Measurements from ENCODE around the gene NFKBIB.

Gene NFKBIB

DNA sequence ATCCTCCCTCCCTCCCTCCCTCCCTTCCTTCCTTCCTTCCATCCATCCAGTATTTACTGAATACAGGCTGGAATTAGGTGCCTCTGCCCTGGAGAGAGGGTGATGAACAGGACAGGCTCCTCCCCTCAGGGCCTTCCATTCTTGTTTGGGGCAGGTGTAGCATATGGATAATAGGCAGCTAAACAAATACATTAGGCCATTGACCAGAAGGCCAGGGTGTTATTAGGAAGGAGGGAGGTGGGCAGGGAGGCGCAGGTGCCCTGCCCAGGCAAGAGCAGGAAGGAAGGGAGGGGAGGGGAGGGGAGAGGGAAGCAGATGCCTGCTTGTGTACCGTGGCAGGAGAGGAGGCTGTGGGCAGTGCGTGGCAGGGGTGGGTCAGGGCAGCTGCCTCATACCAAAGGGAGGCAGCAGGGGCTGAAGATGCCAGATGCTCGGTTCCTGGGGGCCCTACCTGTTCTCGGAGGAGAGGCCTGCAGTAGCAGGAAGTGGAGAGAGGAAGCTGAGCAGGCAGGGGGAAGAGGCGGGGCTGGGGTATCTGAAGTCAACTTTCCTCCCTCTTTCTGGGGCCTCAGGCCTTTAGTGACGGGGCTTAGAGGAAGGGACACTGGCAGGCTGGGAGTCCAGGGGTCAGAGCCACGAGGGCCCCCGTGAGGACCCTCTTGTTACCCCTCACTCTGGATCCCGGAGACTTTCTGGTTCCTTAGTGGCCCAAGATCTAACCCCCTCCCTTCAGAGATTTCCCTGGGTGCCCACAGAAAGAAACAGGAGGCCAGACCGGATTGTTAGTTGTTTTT is 21.8 kb upstream of the NFKBIB start, which contains the start of gene RINL:
RINL (minus strand) TSS at position 495 of the 794 bp plus-strand sequence. CDS start 1,533 bp downstream, outside the sequence.
- DNase-seq = peak; percentile 48

DNA sequence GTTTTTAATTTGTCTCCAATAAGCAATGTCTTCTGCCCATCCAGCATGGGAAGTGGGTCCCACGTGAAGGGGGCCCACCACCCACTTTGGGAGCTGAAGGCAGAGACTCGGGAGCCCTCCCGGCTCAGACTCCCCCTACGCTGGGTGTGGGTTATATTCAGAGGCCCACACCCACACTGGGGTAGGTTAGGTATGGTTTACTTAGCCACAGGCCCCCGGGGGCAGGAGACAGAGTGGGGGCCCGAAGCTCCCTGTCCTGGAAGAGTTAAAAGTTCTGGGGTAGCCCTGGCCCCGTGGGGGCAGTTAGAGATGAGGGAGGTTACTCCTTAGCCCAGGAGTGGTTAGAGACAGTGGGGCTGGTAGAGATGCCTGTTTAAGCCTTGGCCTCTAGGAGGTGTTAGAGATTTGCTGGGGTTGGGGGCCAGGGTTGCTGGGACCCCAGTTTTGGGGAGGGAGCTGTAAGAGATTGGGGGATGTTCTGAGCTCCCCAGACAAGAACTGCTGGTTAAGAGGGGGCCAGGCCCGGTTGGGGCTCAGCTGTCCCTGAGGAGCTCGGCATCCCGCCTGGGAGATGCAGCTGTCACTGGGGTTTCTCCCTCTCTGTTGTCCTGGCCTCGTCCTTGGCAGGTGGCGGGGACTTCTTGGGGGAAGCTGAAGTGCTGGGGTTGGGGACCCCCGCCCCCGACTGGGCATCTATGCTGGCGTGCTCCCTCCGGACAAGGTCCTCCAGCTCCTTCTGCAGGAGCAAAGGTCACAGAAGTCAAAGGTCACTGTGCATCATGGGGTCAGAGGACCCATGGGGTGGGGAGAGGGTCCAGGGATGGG is 21.0 kb upstream of the NFKBIB start:
- peak; percentile 40 for DNase-seq

DNA sequence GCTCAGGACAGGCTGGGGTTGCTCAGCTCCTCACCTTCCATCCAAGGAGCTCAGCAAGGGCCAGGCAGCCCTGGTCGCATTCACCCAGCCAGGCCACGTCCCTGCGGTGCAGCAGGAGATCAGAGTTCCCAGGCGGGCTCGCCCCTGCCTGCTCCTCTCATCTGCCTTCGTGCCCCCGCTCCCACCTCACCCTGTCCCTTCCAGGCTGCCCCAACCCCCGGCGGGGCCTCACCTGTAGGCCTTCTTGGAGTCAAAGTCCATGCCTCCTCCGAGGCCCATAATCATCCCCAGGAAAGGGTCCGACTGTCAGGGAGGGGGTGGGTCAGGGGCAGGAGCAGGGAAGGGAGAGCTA is 20.4 kb upstream of the NFKBIB start:
- DNase-seq = peak; percentile 34

DNA sequence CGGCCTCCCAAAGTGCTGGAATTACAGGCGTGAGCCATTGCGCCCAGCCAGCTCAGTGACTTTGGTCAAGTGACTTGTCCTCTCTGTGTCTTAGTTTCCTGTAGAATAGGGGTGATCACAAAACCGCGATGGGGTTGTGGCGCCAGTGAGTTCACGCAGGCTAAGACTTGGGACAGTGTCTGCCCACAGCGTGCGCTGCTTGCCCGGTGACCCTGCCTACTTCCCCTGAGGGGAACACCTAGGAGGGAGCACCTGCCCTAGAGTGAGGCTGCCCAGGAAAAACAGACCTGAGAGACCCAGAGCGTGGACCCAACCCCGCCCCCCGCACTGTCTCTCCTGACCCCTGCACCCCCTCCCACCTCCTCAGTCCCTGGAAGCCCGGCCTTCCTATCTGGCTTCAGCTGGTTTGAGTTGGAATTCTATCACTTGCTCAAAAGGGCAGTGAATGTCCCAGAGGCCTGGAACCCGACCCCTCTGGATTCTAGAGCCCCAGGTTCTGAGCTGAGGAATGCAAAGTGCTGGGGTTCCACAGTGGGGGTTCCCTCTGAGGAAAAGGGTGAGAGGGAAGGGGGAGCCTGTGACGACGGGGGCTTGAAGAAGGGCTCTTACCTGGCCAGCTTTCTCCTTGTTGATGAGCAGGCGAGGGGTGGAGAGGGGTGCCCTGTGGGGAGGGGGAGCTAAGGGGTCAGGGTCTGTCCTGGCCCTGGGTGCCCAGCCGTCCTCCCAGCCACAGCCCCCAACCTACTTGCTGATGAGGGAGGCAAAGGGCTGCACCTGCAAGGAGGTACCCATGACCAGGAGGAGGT is 19.5 kb upstream of the NFKBIB start:
- no peak for DNase-seq

DNA sequence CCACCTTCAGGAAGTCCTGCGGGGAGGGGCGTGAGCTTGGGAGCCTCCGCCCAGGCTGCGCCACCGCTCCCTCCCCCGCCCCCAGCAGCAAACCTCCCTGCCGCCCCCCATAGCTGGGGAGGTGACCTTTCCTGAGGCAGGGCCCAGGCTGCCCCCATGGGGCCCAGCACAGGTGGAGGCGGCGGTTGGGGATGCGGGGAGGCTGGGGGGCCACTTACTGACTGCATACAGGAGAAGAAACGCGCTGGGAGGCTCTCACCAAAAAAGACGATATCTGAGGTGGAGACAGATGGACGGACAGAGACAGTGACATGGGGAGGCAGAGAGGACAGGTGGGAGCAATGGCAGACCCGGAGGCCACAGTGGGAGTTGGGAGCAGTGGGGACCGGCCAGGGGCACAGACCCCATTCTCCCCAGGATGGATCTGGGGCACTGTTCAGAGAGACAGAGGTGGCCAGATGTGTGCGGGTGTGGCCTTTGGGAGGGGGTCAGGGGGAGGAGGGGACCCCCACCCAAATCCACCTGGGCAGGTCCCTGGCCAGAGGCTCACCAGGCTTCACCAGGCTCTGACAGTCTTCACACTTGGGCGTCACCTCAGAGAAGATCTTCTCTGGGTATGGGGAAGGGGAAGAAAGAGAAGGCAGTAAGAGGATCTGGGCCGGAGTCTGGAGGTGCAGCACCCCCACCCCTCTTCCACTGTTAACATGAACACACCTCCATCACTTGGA is 18.7 kb upstream of the NFKBIB start:
- no peak for DNase-seq

DNA sequence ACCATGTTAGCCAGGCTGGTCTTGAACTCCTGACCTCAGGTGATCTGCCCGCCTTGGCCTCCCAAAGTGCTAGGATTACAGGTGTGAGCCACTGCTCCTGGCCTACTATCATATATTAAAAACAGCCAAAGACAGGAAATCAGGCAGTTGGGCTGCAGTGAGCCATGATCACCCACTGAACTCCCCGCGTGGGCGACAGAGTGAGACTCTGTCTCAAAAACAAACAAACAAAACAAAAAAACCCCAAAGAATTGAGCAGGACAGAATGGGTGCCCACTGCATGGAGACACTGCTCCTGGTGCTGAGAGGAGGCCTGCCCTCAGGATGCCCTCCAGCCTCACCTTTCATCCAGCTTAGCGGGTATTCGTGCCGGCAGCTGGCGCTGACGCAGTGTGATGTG is 16.5 kb upstream of the NFKBIB start:
- no peak for DNase-seq

DNA sequence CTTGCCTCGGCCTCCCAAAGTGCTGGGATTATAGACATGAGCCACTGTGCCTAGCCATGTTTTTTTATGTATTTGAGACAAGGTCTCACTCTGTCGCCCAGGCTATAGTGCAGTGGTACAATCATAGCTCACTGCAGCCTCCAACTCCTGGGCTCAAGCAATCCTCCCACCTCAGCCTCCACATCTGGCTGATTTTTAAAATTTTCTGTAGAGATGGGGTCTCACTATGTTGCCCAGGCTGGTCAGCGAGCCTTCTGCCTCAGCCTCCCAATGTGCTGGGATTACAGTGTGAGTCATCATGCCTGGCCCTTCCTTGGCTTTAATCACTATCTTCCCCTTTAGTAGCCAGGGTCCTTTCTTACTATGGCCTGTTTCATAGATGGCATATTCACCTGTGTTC is 15.1 kb upstream of the NFKBIB start:
- DNase-seq = peak; percentile 8

DNA sequence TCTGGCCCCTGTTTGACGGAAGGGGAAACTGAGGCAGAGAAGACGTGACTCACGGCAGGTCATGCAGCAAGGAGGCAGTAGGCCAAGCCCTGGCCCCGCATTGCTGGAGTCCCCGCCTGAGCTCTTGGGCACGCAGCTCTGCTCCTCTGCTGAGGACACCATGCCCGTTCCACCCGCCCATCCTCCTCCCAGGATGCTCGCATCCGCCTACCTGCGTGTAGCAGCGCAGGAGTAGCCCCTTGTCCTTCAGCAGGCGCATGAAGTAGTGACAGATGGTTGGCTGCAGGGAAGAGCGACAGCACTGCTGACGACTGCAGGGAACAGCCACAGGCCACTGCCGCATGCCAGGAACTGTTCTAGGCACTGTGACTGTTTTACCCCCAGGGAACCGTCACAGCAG is 10.9 kb upstream of the NFKBIB start:
- DNase-seq = no peak

DNA sequence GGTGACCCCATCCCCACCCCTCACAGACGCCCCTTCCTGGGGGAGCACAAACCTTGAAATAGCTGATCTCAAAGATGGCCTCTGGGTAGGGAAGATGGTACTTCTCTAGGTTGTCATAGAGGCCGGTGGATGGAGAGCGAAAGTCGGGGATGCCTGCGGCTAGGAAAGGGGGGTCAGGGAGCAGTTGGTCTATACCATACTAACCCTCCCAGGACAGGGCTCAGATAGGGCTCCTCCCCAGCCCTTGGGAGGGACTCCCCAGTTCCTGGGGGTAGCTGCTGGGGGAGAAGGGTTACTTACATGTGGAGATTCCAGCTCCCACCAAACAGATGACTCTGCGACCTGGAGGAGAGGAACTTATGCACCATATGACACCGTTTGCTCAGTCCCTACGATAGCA is 10.0 kb upstream of the NFKBIB start:
- no peak for DNase-seq

DNA sequence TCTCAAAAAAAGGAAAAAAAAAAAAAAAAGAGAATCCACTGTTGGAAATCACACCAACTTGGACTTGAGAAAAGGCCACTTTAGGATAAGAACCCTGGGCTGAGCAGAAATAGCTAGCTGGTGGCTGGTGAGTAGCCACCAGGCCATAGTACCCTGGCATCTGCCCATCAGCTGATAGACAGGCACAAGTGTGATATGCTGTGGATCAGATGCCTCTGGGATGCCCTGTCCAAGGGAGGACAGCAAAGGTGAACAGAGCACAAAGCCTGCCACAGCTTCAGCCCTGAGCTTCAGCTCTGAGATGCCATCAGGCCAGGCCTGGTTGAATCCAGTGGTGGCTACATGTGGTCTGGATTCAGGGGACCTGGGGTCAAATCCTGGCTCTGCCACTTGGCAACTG is 9.1 kb upstream of the NFKBIB start:
- no peak for DNase-seq

DNA sequence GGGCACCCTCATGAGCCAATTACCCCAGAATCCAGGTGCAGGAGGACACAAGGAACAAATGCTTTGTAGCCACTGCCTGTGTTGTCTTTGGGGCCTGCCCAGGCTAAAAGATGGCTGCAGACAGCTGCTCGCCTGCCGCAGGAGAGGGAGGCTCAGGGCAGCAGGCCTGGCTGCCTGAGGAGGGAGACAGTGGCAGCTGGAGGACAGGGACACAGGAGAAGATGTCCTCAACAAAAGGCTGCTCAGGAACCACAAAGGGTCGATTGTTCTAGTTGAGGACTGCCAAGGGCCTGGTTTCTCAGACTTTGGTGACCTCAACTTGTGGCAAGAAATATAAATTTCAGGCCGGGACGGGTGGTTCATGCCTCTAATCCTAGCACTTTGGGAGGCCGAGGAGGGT is 8.0 kb upstream of the NFKBIB start:
- no peak for DNase-seq

DNA sequence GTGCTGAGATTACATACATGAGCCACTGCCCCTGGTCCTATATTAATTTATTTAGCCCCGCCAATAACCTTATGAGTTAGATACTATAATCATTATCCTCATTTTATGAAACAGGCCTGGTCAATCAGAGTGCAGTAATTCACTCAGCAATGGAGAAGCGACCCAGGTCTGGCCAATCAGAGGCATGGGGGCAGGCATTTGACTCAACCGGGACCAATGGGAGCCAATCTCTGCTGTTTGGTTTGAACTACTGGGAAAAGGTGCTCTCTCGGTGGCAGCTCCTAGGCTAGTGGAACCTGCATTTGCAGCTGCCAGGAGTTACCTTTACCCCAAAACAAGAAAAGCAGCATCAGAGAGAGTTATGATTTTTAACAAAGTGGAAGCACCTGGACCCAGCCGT is 6.9 kb upstream of the NFKBIB start:
- no peak for DNase-seq

DNA sequence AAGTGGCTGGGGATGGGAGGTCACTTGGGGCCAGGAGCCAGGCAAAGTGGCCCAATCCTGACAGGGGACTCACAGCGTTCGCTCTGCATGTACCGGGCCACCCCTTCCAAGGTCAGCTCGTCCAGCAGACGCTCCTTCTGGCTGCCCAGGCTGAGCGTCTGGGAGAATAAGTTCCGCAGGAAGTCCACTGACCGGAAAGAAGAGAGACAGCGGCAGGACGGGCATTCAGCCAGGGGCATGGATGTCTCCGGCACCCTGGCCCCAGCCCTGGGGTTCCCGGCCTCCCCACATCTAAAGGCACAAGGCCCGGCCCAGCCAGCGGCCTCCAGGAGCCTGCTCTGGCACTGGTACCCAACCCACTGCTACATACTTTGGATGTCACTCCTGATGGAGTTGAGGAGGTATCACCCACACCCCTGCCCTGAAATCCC is 6.4 kb upstream of the NFKBIB start:
- no peak for DNase-seq

DNA sequence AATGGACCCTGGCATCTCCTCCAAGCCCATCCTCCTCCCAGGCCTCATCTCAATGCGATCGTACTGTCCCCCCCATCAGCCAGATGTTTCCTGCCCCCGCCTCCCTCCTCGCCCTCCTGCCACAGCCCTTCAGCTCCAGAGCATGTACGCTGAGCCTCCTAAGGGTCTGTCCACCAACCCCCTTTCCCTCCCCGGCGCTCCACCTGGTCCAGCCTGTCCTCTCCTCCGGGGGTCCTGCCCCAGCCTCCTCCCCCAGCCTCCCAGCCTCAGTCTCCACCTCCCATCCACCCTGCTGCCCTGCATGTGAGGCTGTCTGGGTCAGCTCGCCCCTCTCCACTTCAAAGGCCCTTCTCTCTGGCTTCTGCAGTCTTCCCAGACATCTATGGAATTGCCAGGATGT is 4.8 kb upstream of the NFKBIB start:
- no peak for DNase-seq

DNA sequence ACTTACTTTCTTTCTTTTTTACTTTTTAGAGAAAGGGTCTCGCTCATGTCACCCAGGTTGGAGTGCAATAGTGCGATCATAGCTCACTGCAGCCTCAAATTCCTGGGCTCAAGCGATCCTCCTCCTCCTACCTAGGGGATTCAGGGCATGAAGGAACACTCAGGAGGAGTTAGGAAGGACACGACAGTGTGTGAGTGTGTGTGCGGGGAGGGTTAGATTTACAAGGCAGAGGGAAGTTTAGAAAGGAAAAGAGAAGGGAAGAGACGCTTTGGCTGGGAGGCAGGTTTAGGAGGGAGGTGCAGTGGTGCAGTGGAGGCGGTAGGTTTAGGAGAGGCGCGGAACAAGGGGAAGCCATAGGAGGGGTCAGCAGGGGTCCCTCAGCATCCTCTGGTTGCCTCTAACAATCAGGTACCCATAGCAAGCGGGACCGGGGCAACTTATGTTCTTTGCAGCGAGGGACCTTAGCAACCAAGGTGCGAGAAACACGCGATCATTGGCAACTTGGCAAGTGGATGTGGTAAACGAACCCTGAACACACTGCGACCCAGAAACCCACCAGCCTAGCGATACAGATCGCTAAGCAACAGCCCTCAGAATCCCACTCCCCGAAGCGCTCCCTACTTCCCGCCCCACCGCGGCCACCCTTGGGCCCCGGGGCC is 852 bp upstream of the NFKBIB start:
- DNase-seq = no peak

DNA sequence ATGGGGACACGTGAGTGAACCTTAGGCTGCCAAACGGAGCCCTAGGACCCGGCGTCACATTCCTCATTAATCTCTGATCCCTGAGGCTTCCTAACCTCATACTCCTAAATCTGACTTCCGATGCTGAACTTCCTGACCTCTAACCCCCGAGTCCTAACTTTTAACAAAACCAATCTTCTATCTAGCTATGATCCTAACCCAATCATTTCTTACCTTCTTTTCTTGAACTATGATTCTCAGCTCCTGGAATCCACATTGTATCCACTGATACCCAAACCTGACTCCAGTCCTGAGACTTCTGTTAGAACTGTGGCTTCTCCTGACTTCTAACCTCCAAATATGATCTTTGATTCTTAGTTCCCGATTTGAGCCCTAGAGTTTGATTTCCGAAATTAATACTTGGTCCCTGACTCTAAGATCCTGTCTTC is 447 bp downstream of the NFKBIB start:
- DNase-seq = no peak

DNA sequence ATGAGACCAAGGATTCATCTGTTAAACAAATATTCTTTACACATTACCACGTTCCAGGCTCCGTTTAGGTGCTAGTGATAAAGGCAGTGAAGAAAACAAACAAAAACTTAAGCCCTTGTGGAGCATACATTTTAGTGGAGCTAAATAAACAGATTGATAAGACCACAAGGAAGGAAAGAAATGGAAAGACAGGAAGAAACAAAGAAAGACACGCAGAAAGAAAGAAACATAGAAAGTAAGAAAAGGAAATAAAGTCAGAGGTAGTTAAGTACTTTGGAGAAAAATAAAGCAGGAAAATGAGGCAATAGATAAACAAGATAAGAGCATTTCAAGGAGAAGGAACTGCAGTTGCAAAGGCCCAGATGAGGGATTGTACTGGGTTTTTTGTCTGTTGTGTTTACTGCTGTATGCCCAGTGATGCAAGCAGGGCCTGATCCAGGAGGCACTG is 998 bp downstream of the NFKBIB start:
- DNase-seq = no peak

DNA sequence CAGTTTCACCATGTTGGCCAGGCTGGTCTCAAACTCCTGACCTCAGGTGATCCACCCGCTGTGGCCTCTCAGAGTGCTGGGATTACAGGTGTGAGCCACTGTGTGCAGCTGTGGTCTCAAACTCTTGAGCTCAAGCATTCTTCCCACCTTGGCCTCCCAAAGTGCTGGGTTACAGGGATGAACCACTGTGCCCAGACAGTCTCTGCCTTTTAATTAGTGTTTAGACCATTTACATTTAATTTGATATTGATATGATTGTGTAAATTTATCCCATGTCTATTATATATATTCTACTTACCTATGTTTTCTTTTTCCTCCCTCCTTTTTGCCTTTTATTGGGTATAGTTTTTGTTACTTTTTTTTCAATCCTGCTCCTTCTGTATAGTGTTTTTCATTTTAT is 1.9 kb downstream of the NFKBIB start:
- no peak for DNase-seq

DNA sequence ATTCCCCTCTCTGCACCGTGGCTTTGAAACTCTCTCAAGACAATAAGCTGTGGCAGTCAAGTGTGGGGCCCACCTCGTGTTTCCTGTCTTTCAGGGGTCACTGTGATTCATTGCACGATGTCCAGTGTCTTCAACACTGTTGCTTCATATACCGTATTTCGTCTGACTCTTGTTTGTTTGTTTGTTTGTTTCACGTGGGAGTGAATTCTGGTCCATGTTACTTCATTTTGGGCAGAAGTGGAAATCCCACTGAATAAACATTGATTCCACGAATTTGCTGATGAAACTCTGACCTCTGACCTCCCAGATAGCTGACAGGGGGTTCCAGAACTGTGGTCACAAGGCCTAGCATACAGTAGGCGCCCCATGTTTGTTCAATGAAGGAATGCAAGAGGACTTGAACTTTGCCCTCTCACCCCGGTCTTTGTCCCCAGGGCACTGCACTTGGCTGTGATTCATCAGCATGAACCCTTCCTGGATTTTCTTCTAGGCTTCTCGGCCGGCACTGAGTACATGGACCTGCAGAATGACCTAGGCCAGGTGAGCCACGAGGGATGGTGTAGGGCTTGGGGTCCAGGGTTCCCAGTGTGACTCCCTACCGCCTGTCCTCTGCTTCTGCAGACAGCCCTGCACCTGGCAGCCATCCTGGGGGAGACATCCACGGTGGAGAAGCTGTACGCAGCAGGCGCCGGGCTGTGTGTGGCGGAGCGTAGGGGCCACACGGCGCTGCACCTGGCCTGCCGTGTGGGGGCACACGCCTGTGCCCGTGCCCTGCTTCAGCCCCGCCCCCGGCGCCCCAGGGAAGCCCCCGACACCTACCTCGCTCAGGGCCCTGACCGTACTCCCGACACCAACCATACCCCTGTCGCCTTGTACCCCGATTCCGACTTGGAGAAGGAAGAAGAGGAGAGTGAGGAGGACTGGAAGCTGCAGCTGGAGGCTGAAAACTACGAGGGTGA is 5.1 kb downstream of the NFKBIB start:
- no peak for DNase-seq

DNA sequence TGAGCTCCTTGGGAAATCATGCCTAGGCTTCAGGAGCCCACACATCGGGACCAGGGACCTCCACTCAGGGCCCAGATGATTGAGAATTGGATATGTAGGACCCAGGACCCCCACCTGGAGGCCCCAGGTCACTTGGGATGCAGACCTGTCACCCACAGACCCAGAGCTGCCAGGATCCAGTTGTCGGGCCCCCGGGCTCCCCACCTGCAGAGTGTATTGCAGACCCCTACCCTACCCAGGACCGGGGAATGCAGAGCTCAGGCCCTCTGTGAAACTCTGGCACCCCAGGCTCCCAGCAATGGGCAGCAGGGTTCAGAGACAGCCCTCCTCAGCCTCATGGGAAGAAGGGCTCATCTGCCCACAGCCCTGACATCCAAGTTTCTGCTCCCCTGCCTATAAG is 5.9 kb downstream of the NFKBIB start:
- DNase-seq = no peak

DNA sequence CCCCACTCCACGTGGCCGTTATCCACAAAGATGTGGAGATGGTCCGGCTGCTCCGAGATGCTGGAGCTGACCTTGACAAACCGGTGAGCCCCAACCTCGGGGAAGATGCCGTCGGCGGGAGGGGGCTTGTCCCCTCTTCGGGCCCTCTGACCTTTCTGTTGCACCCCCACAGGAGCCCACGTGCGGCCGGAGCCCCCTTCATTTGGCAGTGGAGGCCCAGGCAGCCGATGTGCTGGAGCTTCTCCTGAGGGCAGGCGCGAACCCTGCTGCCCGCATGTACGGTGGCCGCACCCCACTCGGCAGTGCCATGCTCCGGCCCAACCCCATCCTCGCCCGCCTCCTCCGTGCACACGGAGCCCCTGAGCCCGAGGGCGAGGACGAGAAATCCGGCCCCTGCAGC is 7.5 kb downstream of the NFKBIB start:
- DNase-seq = no peak

All from 8988T (cell line).